ENCODE results near the gene ADAMTS5.
A peak's percentile ranks its signal among the peaks of the same experiment; 100 is the strongest.

ADAMTS5 gene

GRCh38 chr21:26967062-26967913, at the start of gene ADAMTS5:
Gene ADAMTS5, minus strand, starts transcription at chr21:26967088. Its CDS starts 697 bp downstream, at chr21:26966391.
- DNase-seq (ENCODE audit: low read depth in 1 of 2, low spot score in 1 of 2), result peak; percentile 30 to 49
- in situ Hi-C loops (cut with HindIII; ENCODE audit: low pct_unique_long_range_greater_than_20kb, low sequenced_read_pairs), result no loop called here

GRCh38 chr21:27001526-27001925, 34.6 kb upstream of the ADAMTS5 start:
- in situ Hi-C loops (cut with HindIII; ENCODE audit: low pct_unique_long_range_greater_than_20kb, low sequenced_read_pairs), result no loop called here
- DNase-seq (ENCODE audit: low read depth in 1 of 2, low spot score in 1 of 2), result no peak
- TF ChIP-seq JUND (IDR thresholded peaks at IDR 0.05; ENCODE audit: low read depth), result no peak

More at GRCh38 chr21:26967062-26967913, at the start of gene ADAMTS5:
- TF ChIP-seq JUND (IDR thresholded peaks at IDR 0.05; ENCODE audit: low read depth), result no peak

DNA sequence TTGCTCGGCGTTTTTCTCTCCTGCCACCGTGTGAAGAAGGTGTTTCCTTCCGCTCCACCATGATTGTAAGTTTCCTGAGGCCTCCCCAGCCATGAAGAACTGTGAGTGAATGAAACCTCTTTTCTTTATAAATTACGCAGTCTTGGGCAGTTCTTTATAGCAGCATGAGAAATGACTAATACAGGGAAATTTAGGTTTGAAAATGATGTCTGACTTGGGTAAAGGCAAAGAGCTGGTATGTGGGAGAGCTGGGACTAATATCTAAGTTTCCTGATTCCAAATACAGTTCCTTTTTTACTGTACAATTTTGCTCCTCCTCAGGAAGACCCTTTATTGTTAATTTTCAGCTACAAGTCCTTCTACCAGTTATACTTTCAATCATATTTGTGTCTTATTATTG, 16.7 kb upstream of the ADAMTS5 start:
- no peak for TF ChIP-seq JUND (IDR thresholded peaks at IDR 0.05; ENCODE audit: low read depth)
- in situ Hi-C loops (cut with HindIII; ENCODE audit: low pct_unique_long_range_greater_than_20kb, low sequenced_read_pairs), result no loop called here
- no peak for DNase-seq (ENCODE audit: low read depth in 1 of 2, low spot score in 1 of 2)

DNA sequence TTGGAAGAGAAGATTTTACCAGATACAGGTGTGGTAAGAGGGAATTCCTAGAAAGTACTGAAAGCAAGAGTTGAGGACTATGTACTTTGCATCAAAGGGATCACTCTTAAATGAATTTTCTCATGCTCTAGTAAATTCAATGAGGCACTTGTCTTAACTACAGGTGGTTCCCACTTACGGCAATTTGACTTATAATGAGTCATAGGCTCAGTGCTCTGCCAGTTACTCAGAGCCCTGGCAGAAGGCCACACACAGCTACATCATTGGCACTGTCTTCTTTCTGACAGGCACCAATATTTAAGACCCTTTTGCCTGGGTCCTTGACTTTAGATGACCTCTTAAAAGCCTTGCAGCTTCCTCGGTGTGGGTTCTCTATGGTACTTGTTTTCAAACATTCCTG, 15.9 kb upstream of the ADAMTS5 start:
- no peak for TF ChIP-seq JUND (IDR thresholded peaks at IDR 0.05; ENCODE audit: low read depth)
- DNase-seq (ENCODE audit: low read depth in 1 of 2, low spot score in 1 of 2), result no peak
- in situ Hi-C loops (cut with HindIII; ENCODE audit: low pct_unique_long_range_greater_than_20kb, low sequenced_read_pairs), result no loop called here

DNA sequence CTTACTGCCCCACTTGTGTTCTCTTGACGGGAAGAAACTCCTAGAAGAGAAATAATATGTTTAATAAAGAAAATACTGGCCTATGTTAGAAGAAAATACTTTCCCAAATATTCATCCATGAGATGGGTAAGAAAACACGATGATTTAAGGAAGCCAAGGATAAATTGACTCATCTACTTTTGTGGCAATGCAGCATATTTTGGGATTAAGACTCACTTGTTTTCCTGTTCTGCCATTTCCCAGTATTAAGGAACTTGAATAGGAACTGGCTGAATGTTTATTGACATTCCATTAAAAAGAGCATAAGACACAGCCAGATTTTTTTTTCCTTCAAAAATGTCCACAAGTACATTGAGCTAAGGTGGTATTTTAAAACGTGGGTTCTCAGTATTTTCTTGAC, 10.9 kb upstream of the ADAMTS5 start:
- no peak for DNase-seq (ENCODE audit: low read depth in 1 of 2, low spot score in 1 of 2)
- TF ChIP-seq JUND (IDR thresholded peaks at IDR 0.05; ENCODE audit: low read depth), result no peak
- in situ Hi-C loops (cut with HindIII; ENCODE audit: low pct_unique_long_range_greater_than_20kb, low sequenced_read_pairs), result no loop called here

- in situ Hi-C loops (cut with HindIII; ENCODE audit: low pct_unique_long_range_greater_than_20kb, low sequenced_read_pairs), result no loop called here
- DNase-seq (ENCODE audit: low read depth in 1 of 2, low spot score in 1 of 2), result no peak
- no peak for TF ChIP-seq JUND (IDR thresholded peaks at IDR 0.05; ENCODE audit: low read depth)
These were observed 6.3 kb upstream of the ADAMTS5 start for GRCh38 chr21:26973226-26973625.

DNA sequence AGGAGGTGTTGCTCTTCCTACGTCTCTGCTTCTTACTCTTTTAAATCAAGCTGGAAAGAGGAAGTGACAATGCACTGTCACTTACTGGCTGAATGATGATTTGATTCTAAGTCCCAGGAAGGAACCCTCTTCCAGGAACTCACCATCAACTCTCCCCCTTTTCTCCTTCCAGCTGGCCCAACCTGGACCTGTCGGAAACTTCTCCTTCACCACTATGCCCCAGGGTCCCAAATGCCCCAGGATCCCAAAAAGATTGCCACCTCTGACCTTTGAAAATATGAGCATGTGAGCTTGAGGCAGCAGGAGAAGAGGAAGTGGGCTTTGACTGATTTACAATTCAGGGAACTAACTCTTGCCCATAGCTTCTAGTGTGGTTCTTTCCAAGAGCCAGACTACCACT, 5.3 kb upstream of the ADAMTS5 start:
- in situ Hi-C loops (cut with HindIII; ENCODE audit: low pct_unique_long_range_greater_than_20kb, low sequenced_read_pairs), result no loop called here
- no peak for TF ChIP-seq JUND (IDR thresholded peaks at IDR 0.05; ENCODE audit: low read depth)
- DNase-seq (ENCODE audit: low read depth in 1 of 2, low spot score in 1 of 2), result no peak

DNA sequence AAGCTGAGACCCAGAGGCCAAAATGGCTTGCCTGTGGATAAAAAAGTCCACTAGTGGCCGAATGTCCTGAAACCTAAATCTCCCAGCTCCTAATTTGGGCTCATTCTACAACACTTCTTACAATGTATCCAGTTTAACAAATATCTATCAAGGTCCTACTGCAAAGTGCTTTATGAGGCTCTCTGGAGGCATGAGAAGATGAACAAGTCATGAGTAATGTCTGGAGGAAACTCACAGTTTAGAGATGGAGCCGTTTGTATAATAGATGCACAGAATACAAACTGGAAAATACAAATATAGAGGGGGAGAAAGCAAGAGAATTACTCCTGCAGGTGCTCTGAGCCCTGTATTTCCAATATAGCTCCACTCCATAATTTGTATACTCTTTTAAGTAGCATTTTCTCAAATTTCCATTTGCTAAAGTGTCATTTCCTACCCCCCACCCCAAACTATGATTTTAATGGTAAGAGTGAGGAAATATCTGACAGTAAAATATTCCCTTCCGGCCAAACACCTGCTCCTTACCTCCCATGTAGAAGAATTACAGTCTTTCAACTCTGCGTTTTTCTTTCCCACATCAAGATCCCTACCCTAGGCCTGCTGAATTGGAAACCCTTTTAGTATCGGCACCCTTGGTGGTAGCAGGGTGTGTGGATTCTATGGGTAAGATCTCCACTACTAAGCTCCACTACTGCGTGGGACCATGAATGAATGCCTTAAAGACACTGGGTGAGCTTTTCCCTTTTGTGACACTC, 3.3 kb upstream of the ADAMTS5 start:
- in situ Hi-C loops (cut with HindIII; ENCODE audit: low pct_unique_long_range_greater_than_20kb, low sequenced_read_pairs), result no loop called here
- DNase-seq (ENCODE audit: low read depth in 1 of 2, low spot score in 1 of 2), result no peak
- no peak for TF ChIP-seq JUND (IDR thresholded peaks at IDR 0.05; ENCODE audit: low read depth)

DNA sequence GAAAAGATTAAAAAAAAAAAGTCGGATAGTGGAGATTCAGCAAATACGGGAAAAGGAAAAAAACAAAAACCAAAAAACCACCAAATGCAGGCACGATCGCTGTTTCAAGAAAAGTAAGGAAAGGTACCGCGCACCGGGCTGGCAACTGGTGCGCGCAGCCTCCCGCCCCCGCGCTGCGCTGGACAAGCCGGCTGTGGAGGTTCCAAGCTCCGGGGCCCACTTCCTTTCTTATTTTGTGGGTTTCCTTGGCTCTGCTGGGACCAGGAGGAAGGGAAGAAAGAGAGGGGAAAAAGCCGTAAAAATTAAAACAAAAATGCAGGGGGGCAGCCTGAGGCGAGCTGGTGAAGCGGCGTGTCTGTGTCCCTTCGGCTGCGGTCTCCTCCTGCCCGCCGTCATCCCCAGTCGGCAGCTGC, 233 bp downstream of the ADAMTS5 start:
- in situ Hi-C loops (cut with HindIII; ENCODE audit: low pct_unique_long_range_greater_than_20kb, low sequenced_read_pairs), result no loop called here
- DNase-seq (ENCODE audit: low read depth in 1 of 2, low spot score in 1 of 2), result no peak
- TF ChIP-seq JUND (IDR thresholded peaks at IDR 0.05; ENCODE audit: low read depth), result no peak

GRCh38 chr21:26965907-26966581, 844 bp downstream of the ADAMTS5 start:
- no peak for TF ChIP-seq JUND (IDR thresholded peaks at IDR 0.05; ENCODE audit: low read depth)
- no peak for DNase-seq (ENCODE audit: low read depth in 1 of 2, low spot score in 1 of 2)
- in situ Hi-C loops (cut with HindIII; ENCODE audit: low pct_unique_long_range_greater_than_20kb, low sequenced_read_pairs), result no loop called here

DNA sequence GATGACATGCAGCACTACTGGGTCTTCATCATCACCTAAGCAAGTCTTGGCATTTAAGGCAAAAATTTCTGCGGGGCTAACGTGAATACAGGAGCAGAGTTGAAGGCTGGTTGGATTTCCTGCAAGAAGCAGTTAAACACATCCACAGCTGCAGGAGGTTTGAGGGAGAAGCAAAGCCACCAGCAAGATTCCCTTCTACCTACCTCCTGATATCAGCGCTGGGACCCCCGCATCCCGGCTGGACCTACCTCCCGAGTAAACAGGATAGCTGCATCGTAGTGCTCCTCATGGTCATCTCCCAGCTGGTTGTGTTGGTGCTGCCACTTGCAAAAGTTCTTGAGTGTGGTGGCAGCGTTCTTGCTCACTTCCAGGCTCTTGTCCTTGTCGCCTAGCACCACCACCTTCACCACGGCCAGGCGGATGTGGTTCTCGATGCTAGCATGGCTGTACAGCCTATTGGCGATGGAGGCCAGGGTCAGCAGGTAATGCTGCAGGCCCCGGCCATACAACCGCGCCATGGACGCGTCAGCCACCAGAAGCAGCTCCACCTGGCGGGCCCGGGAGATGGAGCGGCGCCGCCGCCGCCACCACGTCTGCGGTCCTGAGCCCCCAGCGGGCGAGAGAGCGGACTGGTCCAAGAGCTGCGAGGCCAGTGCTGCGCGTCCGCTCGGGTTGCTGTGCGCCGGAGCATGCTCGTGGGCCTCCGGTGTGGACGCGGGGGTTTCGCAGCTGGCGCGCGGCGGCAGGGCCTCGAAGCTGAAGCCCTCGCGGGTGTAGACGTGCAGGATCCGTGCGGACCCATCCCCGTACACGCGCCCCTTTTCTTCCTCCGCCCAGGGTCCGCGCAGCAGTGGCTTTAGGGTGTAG, 1.6 kb downstream of the ADAMTS5 start:
- DNase-seq (ENCODE audit: low read depth in 1 of 2, low spot score in 1 of 2), result no peak
- in situ Hi-C loops (cut with HindIII; ENCODE audit: low pct_unique_long_range_greater_than_20kb, low sequenced_read_pairs), result no loop called here
- no peak for TF ChIP-seq JUND (IDR thresholded peaks at IDR 0.05; ENCODE audit: low read depth)

All from T47D (cell line).